HG02870 (cell line): ENCODE results near the gene RNASE7.
"Not testable (repeated sequence)": the region's sequence is repeated elsewhere in the genome, so short reads cannot be mapped to it uniquely, and the experiment has no call there.

Experiments
- ATAC-seq: cut with Tn5 transposase; IDR thresholded peaks from one replicate; pipeline ENCODE4 v1.9.1; 2021; ENCODE audit warnings: mild to moderate bottlenecking, moderate library complexity; ENCODE audit not compliant: unreplicated experiment

Gene RNASE7, protein sequence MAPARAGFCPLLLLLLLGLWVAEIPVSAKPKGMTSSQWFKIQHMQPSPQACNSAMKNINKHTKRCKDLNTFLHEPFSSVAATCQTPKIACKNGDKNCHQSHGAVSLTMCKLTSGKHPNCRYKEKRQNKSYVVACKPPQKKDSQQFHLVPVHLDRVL

DNA sequence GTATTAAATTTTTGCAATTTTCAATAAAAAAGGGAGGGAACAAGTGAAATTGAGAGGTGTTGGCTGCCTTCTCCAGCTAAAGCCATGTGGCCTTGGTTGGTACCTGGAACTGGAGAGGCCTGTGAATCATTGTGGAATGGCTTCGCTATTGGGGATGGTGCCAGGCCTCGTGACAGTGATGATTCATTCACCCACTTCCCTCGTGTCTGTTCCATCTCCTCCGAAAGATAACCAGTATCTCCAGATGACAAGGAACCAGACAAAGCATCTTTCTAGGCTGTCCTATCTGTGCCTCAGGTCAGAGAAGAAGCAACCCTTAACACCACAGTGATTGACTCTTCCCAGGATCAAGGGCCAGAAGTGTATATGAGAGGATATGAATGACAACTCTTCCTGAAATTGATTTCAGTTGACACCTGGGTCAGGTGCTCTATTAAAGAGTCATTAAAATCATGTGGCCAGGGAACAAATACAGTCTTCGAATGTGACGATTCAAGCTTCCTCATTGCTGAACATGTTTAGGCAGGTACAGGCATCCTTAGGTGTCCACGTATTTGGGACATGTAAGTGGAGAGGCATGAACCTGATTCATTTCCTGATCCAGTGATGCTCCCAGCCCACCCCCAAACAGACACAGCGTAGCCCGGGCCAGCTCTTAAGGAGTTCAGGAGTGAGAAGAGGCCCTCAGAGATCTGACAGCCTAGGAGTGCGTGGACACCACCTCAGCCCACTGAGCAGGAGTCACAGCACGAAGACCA lies at the start of gene RNASE7:
Gene RNASE7, plus strand, starts transcription at position 687 of the 758 bp plus-strand sequence. CDS start 631 bp downstream, outside the sequence.
- no peak for ATAC-seq

DNA sequence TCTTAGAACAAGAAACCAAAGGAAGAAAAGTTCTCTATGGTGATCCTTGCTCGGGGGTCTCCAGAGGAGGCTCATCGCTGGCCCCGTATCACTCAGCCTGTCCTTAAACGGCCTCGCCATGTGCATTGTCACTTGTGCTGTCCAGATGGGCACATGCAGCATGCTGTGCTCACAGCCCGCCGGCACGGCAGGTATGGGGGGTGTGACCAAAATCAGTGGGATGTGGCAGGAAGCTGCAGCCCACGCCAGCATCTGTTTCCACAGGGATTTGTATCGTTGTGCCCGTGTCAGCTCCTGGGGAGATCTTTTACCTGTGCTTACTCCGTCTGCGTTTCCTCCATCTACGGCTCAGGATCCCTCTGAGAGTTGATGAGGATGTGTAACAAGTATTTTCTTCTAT lies 45.6 kb upstream of the RNASE7 start:
- no peak for ATAC-seq

DNA sequence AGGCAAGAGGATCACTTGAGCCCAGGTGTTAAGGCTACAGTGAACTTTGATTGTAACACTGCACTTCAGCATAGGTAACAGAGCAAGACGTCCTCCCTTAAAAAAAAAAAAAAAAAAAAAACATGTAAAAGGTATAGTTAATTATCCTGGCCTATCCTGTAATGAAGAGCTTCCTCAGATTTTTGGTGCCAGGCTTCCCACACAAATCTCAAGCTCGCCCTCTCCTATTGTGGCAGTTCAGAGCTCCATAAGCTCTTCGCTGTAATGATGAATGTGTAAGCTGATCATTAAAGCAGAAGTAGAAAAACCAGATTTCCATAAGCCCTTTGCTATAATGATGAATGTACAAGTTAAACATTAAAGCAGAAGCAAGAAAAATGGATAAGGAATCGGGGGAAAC lies 45.0 kb upstream of the RNASE7 start:
- no peak for ATAC-seq

DNA sequence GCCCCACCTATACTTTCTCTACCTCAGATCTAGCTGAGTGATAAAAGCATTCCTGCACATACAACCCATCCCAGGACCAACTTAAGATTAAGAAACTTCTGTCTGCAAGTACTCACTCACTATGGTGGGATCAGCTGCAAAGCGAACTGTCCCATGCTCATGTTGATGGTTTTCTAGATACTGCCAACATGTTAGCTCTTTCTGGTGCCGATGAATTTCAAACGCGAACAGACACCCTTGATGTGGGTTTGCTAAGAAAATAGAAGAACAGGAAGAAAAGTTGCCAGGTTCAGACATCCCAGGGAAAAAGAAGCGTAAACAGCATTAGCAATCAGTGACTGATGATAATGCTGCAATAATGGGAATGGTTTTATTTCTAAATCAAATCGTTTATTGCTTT lies 44.6 kb upstream of the RNASE7 start:
- no peak for ATAC-seq

DNA sequence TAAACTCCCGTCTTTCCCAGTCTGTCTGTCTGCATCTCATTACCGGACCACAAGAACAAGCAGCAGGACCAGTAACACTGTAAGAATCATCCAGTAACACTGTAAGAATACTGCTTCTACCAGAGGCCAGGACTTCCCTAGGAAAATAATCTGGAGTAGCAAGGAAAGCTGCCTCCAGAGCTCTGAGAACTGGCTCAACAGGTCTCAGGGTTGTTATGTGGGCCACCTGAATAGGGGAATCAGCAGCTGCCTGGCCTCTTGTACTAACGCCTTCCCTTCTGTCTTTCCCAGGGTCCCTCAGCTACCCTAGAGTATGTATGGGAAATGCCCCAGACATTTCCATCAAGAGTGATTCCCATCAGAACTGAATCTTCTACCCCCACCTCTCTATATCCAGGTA lies 44.0 kb upstream of the RNASE7 start:
- no peak for ATAC-seq

DNA sequence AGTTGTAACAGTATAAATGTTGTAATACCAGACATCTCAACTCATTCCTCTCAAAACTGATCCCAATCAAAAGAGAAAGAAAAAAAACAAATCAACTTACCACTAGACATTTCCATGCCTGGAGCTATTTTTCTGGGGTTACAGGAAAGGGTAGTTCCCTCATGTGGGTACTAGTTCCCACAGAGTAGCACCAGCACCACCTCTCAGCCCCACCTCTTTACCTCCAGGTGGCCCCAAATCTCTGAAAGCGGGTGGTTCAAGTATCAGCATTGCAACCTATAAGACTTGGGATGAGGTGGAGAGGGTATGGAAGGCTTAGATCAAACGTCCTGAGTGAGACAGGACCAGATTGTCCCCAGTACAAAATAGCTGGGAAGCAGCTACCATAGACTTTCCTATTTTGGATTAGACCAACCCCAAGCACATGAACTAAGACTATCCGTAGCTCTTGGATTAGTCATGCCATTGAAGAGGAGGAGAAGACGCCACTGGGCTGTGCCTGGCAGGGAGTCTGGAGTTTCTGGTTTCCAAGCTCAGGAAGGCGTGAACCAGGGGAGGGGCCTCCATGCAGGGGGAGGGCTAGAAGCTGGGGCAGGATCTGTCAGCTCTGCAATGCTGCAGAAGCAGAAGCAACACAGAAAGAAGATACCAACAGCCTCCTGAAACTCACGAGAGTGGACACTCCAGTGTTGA lies 43.3 kb upstream of the RNASE7 start, which contains the start of gene SLC39A2:
Gene SLC39A2, plus strand, starts transcription at position 620 of the 693 bp plus-strand sequence. CDS start 154 bp downstream, outside the sequence.
- no peak for ATAC-seq

DNA sequence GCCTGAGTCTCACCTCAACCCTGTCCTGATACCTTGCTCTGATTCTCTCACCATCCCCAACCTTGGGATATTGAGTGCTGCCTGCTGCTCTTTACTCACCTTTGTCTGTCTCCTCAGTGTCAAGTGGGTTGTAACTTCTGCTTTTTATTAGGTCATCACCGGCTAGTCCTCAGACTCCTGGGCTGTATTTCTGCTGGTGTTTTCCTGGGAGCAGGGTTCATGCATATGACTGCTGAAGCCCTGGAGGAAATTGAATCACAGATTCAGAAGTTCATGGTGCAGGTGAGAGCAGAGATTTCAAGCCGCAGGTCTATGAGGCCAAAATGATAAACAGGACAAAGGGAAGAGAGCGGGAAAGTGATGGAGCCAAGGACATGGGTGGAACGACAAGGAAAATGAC lies 42.6 kb upstream of the RNASE7 start:
- no peak for ATAC-seq

DNA sequence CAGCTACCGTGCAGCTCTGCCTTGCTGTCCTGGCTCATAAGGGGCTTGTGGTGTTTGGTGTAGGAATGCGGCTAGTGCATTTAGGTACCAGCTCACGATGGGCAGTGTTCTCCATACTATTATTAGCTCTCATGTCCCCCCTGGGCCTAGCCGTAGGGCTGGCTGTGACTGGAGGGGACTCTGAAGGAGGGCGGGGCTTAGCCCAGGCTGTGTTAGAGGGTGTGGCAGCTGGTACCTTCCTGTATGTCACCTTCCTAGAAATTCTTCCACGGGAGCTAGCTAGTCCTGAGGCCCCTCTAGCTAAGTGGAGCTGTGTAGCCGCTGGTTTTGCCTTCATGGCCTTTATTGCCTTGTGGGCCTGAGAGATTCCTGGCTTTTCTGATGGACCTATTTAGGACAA lies 40.9 kb upstream of the RNASE7 start:
- ATAC-seq: no peak

DNA sequence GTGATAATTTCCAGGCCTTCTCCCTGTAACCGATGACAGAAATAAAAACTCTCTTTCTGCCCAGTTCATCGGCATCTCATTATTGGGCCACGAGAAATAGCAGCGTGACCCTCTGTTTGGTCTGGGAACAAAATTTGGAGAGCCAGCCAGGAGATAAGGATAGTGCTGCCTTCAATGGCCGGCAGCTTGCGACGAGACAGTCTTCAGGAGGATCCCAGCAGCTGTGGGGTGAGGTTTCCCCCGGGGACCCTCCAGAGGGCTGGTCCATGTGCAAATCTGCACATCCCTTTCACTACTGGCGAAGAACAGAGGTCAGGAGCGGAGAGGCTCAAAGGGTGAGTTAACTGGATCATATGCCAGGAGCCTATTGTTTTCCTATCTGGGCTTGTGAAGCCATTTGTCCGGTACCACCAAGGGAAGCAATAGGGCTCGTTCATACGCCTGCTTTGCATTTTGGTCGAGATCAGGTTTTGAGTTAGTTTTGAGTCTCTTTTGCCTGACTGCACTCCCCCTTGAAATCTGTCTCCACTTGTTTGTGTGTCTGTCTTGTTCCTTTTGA lies 38.3 kb upstream of the RNASE7 start:
- ATAC-seq: no peak

DNA sequence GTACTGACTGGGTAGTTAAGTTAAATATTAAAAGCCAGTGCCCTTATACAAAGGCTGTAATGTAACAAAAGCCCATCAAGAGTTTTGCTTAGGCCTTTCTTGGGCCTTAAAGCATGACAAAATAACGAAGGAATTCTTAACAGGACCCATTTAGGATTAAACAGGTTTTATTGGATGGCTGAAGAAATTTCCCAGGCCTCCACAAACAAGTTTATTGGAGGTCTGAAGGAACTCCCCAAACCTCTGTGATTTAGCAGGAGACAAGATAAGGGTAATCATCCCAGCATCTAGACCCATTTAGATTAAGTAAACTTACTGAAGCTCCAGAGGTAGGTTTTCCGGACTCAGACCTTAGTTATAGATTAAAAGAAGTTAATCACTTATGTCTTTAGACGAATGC lies 32.4 kb upstream of the RNASE7 start:
- ATAC-seq: not testable (repeated sequence)

DNA sequence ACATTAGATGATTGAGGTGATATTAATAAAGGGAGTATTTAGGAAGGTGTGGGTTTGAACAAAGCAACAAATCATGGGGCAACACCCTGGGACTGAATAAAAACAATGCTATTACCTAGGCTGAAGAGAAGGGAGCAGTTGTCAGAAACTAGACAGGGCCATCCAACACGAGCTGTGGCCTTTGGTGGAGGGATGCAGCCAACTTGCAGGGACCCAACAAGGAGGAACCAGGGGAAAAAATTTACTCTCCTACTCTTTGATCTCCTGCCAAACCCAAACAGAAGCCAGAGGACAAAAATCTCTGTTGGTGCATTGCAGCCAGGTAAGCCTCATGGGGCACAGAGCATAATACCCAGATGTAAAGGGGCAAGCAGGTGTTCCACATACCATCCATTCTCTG lies 31.0 kb upstream of the RNASE7 start:
- ATAC-seq: no peak

DNA sequence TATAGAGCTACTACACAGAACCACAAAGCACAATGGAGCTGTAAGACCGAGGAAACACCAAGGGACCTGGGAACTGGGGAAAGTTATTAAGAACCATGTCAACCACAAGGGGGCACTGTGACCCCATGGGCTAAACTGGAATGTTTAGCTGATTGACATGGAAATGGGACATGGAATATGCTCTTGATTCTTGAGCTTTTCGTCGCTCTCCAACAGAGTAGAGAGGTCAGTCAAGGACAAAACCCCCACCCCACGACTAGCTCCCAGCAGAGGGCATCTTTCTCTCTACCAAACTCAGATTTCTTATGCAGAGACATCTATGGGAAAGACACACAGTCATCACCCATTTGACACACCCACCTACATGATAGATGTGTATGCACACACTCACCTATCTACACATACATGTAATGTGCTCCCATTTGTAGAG lies 27.4 kb upstream of the RNASE7 start:
- no peak for ATAC-seq

DNA sequence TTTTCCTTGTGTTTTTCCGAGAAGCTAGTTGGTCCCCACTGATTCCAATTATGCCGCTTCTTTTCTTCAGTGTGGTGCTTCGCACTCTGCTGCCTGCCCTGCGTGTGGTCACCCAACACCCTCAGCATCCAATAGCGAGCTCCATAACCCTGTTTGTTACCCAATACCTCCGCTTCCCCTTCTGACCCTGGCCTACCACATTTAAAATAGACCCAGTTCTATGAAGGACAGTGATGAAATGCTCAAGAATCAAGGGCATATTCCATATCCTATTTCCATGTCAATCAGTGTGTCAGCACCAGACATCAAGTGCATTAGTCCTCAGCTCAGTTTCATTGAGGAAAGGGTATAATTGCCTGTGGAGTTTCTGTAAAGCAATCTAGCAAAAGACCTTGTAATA lies 26.9 kb upstream of the RNASE7 start:
- no peak for ATAC-seq

DNA sequence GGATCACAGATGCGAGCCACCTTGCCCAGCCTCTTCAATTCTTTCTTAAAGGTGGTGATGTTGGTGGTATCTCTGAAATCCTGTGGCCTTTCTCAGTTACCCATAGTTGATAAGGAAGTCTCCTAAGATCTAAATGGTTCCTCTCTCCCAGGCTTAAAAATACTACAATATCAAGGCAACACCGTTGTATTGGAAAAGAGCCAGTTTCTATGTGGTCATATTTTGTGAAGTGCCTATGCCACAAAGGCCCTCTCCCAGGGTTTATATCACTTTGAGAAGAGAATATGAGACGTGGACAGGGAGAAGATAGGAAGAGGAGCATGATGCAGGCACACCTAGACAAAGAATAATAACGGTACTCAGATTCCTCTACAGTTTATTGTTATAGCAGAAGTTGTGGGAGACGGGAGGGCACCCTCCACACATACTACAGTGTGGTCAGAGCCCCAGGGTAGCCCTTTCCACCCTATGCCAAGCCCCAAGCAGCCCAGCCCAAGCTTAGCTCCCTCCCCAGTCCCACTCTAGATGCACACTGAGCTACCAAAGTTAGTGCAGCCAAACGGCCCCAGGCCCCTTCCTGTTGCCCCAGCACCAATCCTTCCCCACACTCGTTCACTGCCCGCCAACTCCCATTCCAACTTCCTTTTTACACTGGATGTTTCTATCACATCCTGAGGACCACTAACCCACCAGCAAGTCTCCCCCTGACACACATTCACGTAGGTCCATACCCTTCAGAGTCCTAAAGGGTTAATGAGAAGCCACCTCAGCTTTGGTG lies 25.6 kb upstream of the RNASE7 start:
- no peak for ATAC-seq

DNA sequence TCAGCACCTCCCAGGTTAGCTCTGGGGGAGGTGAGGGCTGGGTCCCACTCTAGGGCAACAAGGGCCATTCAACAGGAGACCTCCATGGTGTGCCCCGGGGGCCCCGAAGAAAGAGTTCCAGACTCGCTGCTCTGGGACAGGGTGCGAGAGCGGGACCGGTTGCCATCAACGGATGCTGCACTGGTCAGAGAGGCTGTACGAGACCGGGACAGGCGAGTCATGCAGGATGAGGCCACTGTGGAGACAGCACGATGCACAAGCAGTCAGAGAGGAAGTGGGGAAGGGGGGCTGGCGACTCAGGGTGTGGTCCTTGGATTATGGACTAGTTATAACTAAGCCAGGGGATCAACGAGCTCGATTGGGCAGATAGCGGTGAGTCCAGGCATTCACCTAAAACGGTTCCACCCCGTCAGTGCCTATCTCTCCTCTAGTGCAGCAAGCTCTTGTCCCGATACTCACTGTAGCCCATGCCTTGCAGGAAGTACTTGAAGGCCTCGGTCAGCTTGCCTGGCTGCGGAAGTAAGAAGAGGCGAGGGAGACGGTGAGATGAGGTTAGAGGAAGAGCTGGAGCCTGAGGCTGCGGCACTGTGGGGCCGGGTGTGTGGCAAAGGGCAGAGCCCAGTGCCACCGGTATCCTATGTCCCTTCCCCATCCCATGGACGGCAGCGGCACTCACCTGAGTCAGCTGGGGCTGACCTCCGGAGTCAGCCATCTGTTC lies 24.5 kb upstream of the RNASE7 start:
- no peak for ATAC-seq

DNA sequence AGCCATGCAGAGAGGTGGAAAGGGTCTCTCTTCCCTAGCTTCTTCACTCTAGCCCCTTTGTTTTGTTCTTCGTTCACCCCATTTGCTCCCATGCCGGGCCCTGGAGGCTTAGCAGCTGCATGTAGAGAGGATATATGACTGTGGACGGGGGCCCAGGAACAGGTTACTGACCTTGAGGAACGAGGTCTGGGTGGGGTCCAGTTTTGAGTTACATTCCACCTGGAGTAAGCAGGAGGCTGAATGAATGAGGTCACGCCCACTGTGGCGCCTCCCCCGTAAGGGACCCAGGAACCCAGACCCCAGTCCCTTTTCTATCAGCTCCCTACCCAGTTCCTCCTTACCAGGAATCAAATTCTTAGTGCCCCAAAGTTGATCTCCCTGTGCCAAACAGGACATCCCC lies 23.9 kb upstream of the RNASE7 start:
- ATAC-seq: no peak

DNA sequence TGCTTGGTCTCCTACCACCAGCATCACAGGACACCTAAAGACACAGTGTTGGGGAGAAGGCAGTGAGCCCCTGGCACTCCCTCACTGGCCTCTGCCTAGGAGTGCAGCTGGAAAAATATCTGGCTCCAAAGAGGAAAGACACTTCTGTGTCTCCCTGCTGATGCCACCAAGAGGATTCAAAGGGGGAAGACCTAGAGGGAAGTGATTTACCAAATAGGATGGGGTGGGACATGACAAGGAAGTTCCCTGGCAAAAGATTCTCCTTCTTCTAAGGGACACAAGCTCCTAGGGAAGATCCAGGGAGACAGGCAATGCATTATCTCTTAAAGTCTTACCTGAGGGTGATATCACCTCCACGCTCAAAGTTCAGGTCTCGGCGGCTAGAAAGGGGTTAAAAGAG lies 23.4 kb upstream of the RNASE7 start:
- ATAC-seq: no peak

DNA sequence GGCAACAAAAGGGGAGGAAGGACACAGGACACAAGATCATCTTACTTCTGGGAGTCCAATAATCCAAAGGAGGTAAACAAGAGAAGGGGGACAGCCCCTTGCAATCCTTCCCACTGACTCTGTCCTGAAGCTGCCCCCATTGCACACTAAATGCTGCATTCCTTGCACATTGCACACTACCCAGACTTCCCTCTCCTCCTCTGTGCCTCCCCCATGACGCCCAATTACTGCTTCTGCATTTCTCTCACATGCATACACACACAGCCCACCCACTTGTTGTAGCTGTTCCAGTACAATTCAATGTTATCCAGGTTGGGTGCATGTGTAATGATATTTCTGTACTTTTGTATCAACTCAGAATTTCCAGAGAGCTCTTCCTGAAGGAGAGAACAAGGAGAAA lies 22.8 kb upstream of the RNASE7 start:
- no peak for ATAC-seq

DNA sequence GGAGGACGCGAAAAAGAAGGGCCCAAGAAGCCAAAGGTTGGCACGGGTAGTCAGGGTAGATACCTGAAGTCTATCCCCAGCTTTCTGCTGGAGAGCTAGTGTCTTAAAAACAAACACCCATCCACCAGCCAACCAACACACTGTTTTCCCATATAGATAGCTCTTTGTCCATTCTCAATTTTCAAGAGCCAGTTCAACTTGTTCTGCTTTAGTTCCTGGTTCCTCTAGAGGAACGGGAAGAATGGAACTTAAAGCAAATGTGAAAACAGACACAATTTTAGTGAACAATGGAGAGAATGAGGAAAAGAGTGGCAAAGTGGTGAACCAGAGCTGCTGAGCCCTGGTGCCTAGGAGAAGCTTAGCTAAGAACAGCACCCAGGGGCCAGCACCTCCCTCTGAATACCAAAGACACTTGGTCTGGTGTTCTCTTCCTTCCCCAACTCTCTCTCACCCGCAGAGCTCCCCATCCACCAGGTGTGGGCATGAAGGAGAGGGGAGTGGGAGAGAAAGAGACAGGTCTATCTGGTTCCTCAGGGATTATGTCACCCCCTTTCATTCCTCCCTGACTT lies 21.1 kb upstream of the RNASE7 start:
- ATAC-seq: no peak

DNA sequence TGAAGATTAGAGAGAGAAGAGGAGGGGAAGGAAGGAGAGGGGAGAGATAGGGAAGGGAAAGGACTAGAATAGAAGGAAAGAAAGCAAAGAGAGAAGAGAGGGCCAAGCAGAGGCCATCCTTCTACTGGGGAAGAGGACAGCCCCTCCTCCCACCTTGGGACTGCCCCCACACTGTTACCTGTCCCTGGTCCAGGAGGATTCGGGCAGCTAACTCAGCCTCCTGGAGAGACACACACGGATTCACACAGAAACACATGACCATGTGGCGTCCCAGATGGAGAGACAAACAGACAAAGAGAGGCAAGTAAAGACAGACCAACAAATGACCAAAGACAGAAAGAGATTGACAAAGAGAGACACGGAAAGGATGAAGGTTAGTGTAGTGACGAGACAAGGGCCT lies 19.5 kb upstream of the RNASE7 start:
- ATAC-seq: no peak
